Measurements from ENCODE around the gene HDAC4.

DNA sequence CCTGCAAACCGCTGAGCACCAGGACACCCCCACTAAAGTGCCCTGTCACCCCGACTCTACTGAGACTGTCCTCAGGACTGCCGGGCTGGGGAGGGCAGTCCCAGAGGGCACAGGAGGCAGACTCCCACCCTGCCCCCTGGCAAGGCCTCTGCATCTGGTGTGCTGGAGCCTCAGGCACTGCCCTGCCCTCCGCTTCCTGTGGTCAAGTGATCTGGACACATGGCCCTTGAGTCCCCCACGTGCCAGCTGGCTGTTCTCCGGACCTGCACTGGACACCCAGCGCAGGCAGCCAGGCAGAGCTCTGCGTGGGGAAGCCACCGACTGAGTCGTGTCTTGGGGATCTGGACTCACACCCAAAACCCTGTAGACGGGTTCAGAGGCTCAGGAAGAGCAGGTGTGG lies 335.3 kb downstream of the HDAC4 start:
- TF ChIP-seq CTCF (conservative IDR thresholded peaks at IDR 0.05; ENCODE audit: low read depth in 2 of 2) (no peak), EZH2 (IDR thresholded peaks at IDR 0.05; ENCODE audit: low read depth, unreplicated experiment) (no peak), POLR2AphosphoS5 (IDR thresholded peaks at IDR 0.05; ENCODE audit: low read depth) (no peak), EZH2phosphoT487 (IDR thresholded peaks at IDR 0.05; ENCODE audit: unreplicated experiment) (no peak), JUNB (IDR thresholded peaks at IDR 0.05; ENCODE audit: unreplicated experiment) (no peak)
- TF ChIP-seq, protein P1, sequence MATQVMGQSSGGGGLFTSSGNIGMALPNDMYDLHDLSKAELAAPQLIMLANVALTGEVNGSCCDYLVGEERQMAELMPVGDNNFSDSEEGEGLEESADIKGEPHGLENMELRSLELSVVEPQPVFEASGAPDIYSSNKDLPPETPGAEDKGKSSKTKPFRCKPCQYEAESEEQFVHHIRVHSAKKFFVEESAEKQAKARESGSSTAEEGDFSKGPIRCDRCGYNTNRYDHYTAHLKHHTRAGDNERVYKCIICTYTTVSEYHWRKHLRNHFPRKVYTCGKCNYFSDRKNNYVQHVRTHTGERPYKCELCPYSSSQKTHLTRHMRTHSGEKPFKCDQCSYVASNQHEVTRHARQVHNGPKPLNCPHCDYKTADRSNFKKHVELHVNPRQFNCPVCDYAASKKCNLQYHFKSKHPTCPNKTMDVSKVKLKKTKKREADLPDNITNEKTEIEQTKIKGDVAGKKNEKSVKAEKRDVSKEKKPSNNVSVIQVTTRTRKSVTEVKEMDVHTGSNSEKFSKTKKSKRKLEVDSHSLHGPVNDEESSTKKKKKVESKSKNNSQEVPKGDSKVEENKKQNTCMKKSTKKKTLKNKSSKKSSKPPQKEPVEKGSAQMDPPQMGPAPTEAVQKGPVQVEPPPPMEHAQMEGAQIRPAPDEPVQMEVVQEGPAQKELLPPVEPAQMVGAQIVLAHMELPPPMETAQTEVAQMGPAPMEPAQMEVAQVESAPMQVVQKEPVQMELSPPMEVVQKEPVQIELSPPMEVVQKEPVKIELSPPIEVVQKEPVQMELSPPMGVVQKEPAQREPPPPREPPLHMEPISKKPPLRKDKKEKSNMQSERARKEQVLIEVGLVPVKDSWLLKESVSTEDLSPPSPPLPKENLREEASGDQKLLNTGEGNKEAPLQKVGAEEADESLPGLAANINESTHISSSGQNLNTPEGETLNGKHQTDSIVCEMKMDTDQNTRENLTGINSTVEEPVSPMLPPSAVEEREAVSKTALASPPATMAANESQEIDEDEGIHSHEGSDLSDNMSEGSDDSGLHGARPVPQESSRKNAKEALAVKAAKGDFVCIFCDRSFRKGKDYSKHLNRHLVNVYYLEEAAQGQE (IDR thresholded peaks at IDR 0.05; ENCODE audit: unreplicated experiment), result no peak

All from GM23338 (cell line).